Skeletal muscle cell (primary cell): ENCODE data around the gene CLEC10A.
"Not testable (repeated sequence)": the region's sequence is repeated elsewhere in the genome, so short reads cannot be mapped to it uniquely, and the experiment has no call there.

Experiments
- DNase-seq: peaks from one replicate; pipeline ENCODE4 v3.0.0-alpha.2; 2010; ENCODE audit warnings: low read depth
- H3K4me3 ChIP-seq: 2 replicates; pipeline ENCODE4 v1.5.1; 2011; ENCODE audit warnings: low read depth, mild to moderate bottlenecking, control low read depth, low read length, moderate library complexity

Gene CLEC10A

GRCh38 chr17:7080456-7081041 is 498 bp upstream of the CLEC10A start:
- DNase-seq: no peak
- H3K4me3 ChIP-seq: no peak overlapping the region

DNA sequence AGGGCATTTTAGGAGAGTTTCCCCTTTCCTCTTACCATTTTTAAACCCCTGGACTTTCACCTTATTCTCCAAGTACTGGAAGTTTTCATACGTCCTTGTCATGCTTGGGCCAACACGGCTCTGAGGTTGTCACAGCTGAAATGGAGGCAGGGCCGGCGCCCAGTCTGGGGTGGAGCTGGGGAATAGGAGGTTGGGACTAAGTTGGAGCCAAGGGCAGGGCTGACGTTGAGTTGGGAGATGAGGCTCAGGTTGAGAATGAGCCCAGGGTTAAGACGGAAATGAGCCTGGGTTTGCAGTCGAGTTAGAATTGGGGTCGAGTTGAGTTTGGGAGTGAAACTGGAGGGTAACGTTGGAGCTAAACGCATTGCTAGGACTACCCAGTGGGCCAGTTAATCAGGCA is 1.3 kb downstream of the CLEC10A start:
- no peak for DNase-seq
- H3K4me3 ChIP-seq: no peak overlapping the region

DNA sequence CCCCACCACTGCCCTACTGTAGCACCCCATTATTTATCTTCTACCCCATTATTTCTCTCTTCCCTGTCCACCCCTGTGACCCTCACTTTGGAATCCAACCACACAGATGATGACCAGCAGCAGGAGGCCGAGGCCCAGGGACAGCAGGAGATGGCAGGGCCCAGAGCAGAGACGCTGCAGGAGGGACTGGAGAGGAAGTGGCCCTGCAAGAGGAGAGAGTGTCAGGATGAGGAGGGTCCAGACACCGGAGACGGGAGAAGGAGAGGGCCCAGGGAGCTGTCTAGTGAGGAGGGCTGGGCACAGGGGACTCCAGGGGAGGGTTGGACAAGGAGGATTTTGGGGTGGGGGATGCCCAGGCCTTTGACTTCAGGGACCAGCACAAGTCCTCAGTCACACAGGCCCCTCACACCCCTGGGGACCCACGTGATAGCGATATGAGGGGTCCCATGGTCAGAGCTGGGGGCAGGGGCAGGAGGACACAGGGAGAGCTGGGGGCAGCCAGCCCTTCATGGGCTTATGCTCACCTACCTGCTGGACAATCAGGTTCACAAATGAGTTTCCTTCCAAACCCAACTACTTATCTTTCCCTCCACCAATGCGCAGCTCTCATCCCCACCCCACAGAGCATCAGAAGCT is 2.0 kb downstream of the CLEC10A start:
- DNase-seq: no peak

GRCh38 chr17:7074931-7075330 is 5.1 kb downstream of the CLEC10A start:
- no peak for DNase-seq
- H3K4me3 ChIP-seq: no peak overlapping the region

More for the DNA sequence above, 2.0 kb downstream of the CLEC10A start:
- no peak overlapping the region for H3K4me3 ChIP-seq

DNA sequence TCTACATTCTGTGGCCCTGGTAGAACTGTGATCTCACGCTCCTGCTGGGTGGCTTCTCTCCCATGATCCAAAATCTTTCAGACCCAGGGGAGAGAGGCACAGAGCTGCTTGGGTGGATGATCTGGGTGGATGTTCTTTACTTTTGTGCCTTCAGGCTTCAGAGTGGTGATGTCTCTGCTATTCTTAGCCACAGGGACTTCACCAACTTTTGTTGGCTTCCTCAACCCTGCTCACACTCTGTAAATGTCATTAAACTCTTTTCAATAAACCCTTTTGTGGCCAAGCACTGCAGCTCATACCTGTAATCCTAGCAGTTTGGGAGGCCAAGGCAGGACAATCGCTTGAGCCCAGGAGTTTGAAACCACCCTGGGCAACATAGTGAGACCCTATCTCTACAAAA is 7.6 kb downstream of the CLEC10A start:
- no peak for DNase-seq
- H3K4me3 ChIP-seq: no peak overlapping the region

GRCh38 chr17:7070712-7071111 is 9.3 kb downstream of the CLEC10A start:
- no peak overlapping the region for H3K4me3 ChIP-seq
- no peak for DNase-seq

DNA sequence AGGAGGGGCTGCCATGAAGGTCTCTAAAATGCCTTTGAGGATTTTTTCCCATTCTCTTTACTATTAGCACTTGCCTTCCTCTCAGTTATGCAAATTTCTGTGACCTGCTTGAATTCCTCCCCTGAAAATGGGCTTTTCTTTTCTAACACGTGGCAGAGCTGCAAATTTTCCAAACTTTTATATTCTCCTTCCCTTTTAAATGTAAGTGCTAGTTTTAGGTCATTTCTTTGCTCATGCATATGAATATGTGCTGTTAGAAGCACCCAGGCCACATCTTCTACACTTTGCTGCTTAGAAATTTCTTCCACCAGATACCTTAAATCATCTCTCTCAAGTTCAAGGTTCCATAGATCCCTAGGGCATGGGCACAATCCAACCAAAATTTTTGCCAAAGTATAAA is 11.8 kb downstream of the CLEC10A start:
- no peak for DNase-seq
- no peak overlapping the region for H3K4me3 ChIP-seq

GRCh38 chr17:7067198-7067597 is 12.9 kb downstream of the CLEC10A start:
- H3K4me3 ChIP-seq: no peak overlapping the region
- DNase-seq: no peak

DNA sequence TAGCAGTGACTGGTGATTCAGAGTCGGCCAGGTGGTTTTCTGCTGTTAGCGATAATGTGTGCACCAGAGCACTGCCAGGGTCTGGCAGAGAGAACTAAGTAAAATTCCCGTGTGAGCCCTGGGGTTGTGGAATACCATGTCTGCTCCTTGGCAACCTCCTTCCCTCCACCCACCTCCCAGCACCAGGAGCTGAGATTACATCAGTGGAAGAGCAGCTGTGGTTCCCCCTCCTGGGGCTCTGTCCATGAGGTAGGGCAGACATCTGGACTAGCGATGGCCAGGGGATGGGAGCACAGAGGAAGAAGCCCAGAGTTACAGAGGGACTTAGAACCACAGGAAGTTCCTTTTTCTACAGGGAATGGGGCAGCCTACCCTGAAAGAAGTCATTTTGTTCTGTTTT is 15.8 kb downstream of the CLEC10A start:
- DNase-seq: peak; percentile 39
- H3K4me3 ChIP-seq: no peak overlapping the region

- H3K4me3 ChIP-seq: no peak overlapping the region
- DNase-seq: no peak
Measured at GRCh38 chr17:7063518-7064094, 16.4 kb downstream of the CLEC10A start.

DNA sequence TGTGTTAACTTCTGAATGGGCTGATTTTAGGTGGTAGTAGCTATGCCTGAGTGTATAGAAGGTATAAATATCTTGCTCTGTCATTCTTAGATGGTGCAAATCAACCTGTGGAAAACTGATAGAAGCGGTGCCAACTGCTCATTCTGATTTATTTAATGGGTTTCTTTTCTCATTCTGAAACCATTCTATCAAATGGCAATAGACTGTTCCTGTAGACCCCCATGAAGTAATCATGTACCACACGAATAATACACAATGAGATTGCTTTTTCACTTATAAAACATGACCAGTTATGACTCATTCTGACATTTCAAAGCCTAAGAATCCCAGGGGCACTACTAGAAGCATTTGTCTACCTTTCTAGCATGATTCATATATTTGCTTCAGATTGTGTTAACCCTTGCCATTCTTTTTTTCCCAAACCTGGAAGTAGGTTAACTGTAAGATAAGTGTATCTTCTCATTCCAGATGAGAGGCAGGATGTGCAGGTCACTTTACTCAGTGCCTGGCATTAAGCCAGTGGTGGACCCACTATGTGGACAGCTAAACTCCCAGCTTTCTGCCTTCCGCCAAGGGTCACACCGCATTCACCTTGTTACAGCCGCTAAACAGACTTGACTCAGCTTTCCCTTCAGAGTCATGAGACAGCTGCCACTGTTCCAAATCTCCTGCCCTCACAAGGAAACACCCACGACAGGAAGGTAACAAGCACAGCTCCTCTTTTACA is 19.7 kb downstream of the CLEC10A start:
- peak; percentile 51 for DNase-seq
- H3K4me3 ChIP-seq: no peak overlapping the region

DNA sequence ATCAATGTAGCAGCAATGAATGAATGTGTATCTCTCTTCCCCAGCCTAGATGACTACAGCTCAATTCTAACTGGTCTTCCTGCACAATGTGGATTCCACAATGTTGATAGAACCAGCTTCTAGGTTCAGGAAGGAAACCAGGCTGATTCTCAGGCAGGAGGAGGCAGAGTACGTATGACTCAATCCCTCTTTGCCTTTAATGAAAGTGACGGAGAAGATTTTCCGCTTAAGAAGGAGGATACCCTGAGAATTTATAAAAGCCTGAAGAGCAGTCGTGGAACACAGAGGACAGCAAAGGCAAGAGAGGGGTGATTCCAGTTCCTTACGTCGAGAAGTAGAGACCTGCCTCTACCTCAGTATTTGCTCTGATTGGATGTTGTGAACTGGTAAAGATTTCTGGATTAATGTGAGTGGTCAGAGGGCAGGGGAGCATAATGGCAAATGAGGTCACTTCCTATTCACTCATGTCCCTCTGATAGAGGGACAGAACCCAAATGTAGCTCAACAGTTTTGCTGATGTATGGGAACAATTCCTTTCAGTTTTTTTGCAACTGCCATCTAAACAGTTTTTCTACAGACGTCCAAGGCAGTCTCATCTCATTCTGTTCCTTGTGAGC is 21.1 kb downstream of the CLEC10A start:
- no peak for DNase-seq
- no peak overlapping the region for H3K4me3 ChIP-seq

- no peak overlapping the region for H3K4me3 ChIP-seq
- no peak for DNase-seq
Measured at GRCh38 chr17:7056386-7056785, 23.7 kb downstream of the CLEC10A start.

- DNase-seq, H3K4me3 ChIP-seq: not testable (repeated sequence)
Measured at GRCh38 chr17:7050583-7050982, 29.5 kb downstream of the CLEC10A start.

DNA sequence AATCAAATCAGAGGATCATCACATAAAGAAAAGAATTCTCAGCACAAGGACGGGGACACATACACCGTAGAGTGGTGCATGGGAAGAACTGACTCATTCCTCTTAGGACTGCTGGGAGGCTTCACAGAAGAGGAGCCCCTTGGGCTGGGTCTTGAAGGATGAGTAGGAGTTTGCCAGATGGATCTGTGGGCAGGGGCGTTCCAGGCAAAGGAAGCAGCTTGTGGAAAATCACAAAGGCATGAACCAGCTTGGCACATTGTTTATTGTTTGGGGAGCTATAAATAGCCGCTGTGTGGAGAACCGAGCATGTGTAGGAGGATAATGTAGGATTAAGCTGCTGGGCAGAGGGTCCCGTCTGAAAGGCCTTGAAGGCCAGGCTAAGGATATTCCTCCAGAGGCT is 31.1 kb downstream of the CLEC10A start:
- DNase-seq: no peak
- H3K4me3 ChIP-seq: no peak overlapping the region

GRCh38 chr17:7047566-7047965 is 32.5 kb downstream of the CLEC10A start:
- no peak overlapping the region for H3K4me3 ChIP-seq
- DNase-seq: no peak

- DNase-seq, H3K4me3 ChIP-seq: not testable (repeated sequence)
Measured at GRCh38 chr17:7046725-7047397, 33.2 kb downstream of the CLEC10A start.

- no peak for DNase-seq
- no peak overlapping the region for H3K4me3 ChIP-seq
Measured at GRCh38 chr17:7046127-7046724, 33.8 kb downstream of the CLEC10A start.

DNA sequence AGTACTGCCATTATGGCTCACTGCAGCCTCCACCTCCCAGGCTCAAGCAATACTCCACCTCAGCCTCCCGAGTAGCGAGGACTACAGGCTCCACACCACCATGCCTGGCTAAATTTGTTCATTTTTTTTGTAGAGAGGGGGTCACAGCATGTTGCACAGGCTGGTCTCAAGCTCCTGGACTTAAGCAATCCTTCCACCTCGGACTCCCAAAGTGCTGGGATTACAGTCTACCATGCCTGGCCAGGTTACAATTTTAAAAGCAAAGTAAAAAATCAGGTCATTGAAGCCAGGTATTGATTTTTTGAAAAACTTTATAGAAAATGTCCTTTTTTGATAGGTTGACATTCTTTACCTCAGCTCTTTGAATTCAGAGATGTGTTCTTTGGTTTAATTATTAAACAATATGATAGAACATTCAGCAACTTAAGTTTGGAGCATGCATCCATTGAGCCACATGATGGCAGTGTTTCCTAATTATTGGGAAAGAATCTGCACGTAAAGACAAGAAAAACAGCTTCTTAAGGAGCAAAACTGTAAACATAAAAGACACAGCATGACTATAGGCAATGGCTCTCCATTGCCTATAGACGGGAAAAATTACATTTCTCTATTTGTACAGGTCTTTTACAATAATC is 34.4 kb downstream of the CLEC10A start:
- H3K4me3 ChIP-seq: no peak overlapping the region
- DNase-seq: peak; percentile 47
